K562 (cell line): ENCODE data around the gene UBE2H. TPM values are rescaled to one million over a fixed set of nuclear protein-coding genes. Genes with fewer than 3 reads are reported as not detected.

Source experiments
- ARID1B ChIP-seq: fragments of 450-650 bp; IDR thresholded peaks from 2 replicates; pipeline ENCODE4 v1.6.1; 2016; ENCODE audit warnings: antibody characterized with exemption, mild to moderate bottlenecking, inconsistent platforms
- BACH1 ChIP-seq: fragments of 200-800 bp; sonication (Bioruptor generic); IDR thresholded peaks from 2 replicates; pipeline ENCODE4 v1.6.1; 2016; ENCODE audit warnings: missing genetic modification characterization, missing compliant biosample characterization
- HDAC2 ChIP-seq: fragments of 450-650 bp; IDR thresholded peaks from 2 replicates; pipeline ENCODE4 v1.6.1; 2016; ENCODE audit warnings: mild to moderate bottlenecking
- KDM5B ChIP-seq: fragments of 200-600 bp; sonication (generic); IDR thresholded peaks from 2 replicates; pipeline ENCODE4 v1.6.1; 2012; ENCODE audit warnings: low read depth, mild to moderate bottlenecking, moderate library complexity, low read length, control low read depth, inconsistent platforms; ENCODE audit not compliant: insufficient replicate concordance
- NEUROD1 ChIP-seq: fragments of 150-350 bp; IDR thresholded peaks from 2 replicates; pipeline ENCODE4 v1.6.1; 2014; ENCODE audit warnings: borderline replicate concordance, low read length, low read depth; ENCODE audit not compliant: partially characterized antibody
- PHF8 ChIP-seq: fragments of 200-600 bp; sonication (generic); IDR thresholded peaks from 2 replicates; pipeline ENCODE4 v1.6.1; 2012; ENCODE audit warnings: mixed run types, mild to moderate bottlenecking, inconsistent platforms, low read length, moderate library complexity, borderline replicate concordance
- RAD51 ChIP-seq: fragments of 450-650 bp; IDR thresholded peaks from 2 replicates; pipeline ENCODE4 v1.7.1; 2016; ENCODE audit warnings: low read depth, mild to moderate bottlenecking, borderline replicate concordance
- SMARCA4 ChIP-seq: fragments of 450-650 bp; IDR thresholded peaks from 2 replicates; pipeline ENCODE4 v1.6.1; 2016
- TAL1 ChIP-seq: fragments of 450-650 bp; IDR thresholded peaks from 2 replicates; pipeline ENCODE4 v1.6.1; 2016; ENCODE audit warnings: mild to moderate bottlenecking
- TBL1XR1 ChIP-seq, 2 experiments: IDR thresholded peaks; 2 replicates each; pipeline ENCODE4 v1.6.1; 2012; ENCODE audit warnings: improper control_type of control experiment in 2 of 2, low read length in 2 of 2, mild to moderate bottlenecking in 1 of 2
- TOE1 ChIP-seq, 2 experiments: fragments of 450-650 bp in 1 of 2; sonication (generic) in 1 of 2; formaldehyde crosslinking in 1 of 2; IDR thresholded peaks; 2 replicates each; pipeline versions ENCODE4 v1.7.1 to v1.8.0; 2016 to 2022; ENCODE audit warnings: borderline replicate concordance in 2 of 2, mild to moderate bottlenecking in 2 of 2, antibody characterized with exemption in 1 of 2, inconsistent platforms in 1 of 2, low read depth in 1 of 2, missing genetic modification reagents in 1 of 2, moderate library complexity in 1 of 2
- XRCC4 ChIP-seq: IDR thresholded peaks from one replicate; pipeline ENCODE4 v1.6.1; 2011; ENCODE audit not compliant: insufficient read depth, insufficient read length; ENCODE audit errors: extremely low read depth
- YY1 ChIP-seq, 3 experiments: IDR thresholded peaks; 2 replicates each; pipeline ENCODE4 v1.6.1; 2011; ENCODE audit warnings: low read length in 2 of 3, mild to moderate bottlenecking in 2 of 3, moderate library complexity in 2 of 3, borderline replicate concordance in 1 of 3, control low read depth in 1 of 3, low read depth in 1 of 3; ENCODE audit not compliant: insufficient read depth in 3 of 3, insufficient replicate concordance in 2 of 3, control insufficient read depth in 1 of 3, insufficient read length in 1 of 3; ENCODE audit errors: extremely low read depth in 1 of 3
- ZC3H11A ChIP-seq: IDR thresholded peaks from 2 replicates; pipeline ENCODE4 v1.6.1; 2012; ENCODE audit warnings: low read depth, low read length, improper control_type of control experiment
- ZNF766 ChIP-seq: fragments of 200-800 bp; sonication (Bioruptor generic); conservative IDR thresholded peaks from 2 replicates; pipeline ENCODE4 v1.6.1; 2016; ENCODE audit warnings: missing genetic modification characterization, missing compliant biosample characterization
- polyA plus RNA-seq, 8 experiments: library from polyadenylated mRNA; depleted of rRNA in 4 of 8; stranded (reverse) in 5 of 8; unstranded in 3 of 8; fragments of >200 nt; fragmentation: Nextera tagmentation in 2 of 8; fragmentation: Illumina TruSeq in 1 of 8; extraction: Ambion mirVana in 2 of 8; extraction: Trizol in 1 of 8; gene quantifications; 2 replicates each; pipeline versions ENCODE4 v1.2.1 to v1.2.3, GENCODE V29; 2011 to 2014; ENCODE audit warnings: inconsistent platforms in 1 of 8, missing spikeins in 1 of 8
- total RNA-seq, 7 experiments: library from RNA; depleted of rRNA in 6 of 7; stranded (reverse); fragments of >200 nt in 6 of 7; fragmentation: Illumina TruSeq in 2 of 7; extraction: Trizol in 2 of 7; gene quantifications; 2 replicates each; pipeline versions ENCODE4 v1.2.1 to v1.2.3, GENCODE V29; 2011 to 2021; ENCODE audit warnings: low replicate concordance in 1 of 7
- TF ChIP-seq, protein P1 (sequence below), 2 experiments: fragments of 450-650 bp; IDR thresholded peaks; 2 replicates each; pipeline ENCODE4 v1.6.1; 2018; ENCODE audit warnings: mild to moderate bottlenecking in 2 of 2, low read depth in 1 of 2; ENCODE audit not compliant: partially characterized antibody in 2 of 2
- TF ChIP-seq, protein P2 (sequence below): fragments of 250-450 bp; sonication (Bioruptor Pico); IDR thresholded peaks from 2 replicates; pipeline ENCODE4 v1.5.0; 2021; ENCODE audit warnings: mild to moderate bottlenecking, moderate library complexity

The UBE2H gene
- total and polyA plus RNA-seq, 9 of the 15 experiments (the other 6 are each of a cell fraction or from before 2014, with no cell fraction given), result 6.3 to 33.0 (median 13.3) TPM

DNA sequence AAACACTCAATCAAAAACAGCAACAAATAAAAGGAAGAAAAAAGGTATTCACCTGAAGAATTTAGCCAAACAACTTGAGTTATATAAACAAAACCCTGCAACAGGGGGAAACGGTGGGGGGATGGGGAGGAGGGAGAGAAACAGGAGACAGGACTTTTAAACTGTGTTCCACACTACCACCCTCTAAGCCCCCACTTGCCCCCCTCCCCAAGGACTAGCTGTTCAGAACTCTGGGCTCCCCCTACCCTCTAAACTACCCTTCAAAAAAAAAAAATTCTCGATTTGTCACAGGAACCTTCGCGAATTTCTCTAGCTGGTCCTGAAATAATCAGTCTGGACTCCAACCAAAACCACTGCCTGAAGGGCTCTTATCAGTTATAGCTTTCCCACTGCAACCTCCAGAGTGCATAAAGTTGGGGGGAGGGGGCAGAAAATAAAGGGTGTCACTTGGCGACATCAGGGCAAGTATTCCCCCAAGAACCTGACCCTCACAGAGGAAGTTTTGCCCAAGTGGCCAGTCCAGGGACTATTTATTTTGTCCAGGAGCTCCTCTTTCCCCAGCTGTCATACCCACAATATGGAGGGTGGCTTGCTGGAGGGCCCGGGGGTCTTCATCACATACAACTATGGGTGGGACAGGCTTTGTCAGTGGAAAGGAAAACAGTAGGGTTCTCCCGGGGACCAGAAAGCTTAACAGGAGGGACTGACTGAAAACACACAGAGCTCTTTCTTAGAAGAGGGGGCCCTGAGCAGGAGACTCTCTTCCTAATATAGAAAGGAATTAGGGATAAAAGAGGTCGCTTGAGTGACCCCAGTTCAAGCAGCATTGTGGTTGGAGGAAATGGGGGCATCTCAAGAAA is 1.3 kb downstream of the UBE2H start (continued):
- TF ChIP-seq, protein P1, sequence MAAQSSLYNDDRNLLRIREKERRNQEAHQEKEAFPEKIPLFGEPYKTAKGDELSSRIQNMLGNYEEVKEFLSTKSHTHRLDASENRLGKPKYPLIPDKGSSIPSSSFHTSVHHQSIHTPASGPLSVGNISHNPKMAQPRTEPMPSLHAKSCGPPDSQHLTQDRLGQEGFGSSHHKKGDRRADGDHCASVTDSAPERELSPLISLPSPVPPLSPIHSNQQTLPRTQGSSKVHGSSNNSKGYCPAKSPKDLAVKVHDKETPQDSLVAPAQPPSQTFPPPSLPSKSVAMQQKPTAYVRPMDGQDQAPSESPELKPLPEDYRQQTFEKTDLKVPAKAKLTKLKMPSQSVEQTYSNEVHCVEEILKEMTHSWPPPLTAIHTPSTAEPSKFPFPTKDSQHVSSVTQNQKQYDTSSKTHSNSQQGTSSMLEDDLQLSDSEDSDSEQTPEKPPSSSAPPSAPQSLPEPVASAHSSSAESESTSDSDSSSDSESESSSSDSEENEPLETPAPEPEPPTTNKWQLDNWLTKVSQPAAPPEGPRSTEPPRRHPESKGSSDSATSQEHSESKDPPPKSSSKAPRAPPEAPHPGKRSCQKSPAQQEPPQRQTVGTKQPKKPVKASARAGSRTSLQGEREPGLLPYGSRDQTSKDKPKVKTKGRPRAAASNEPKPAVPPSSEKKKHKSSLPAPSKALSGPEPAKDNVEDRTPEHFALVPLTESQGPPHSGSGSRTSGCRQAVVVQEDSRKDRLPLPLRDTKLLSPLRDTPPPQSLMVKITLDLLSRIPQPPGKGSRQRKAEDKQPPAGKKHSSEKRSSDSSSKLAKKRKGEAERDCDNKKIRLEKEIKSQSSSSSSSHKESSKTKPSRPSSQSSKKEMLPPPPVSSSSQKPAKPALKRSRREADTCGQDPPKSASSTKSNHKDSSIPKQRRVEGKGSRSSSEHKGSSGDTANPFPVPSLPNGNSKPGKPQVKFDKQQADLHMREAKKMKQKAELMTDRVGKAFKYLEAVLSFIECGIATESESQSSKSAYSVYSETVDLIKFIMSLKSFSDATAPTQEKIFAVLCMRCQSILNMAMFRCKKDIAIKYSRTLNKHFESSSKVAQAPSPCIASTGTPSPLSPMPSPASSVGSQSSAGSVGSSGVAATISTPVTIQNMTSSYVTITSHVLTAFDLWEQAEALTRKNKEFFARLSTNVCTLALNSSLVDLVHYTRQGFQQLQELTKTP (IDR thresholded peaks at IDR 0.05; ENCODE audit: low read depth in 1 of 2, partially characterized antibody in 2 of 2), result peak in 1 of 2 experiments; percentile 16
- peak in 1 of 2 experiments; percentile 42; a peak in 2 of 4 replicates for TF ChIP-seq TBL1XR1 (IDR thresholded peaks at IDR 0.05; ENCODE audit: low read length in 2 of 2)
- TF ChIP-seq NEUROD1, result peak; percentile 19
- TF ChIP-seq TOE1 (IDR thresholded peaks at IDR 0.05; ENCODE audit: borderline replicate concordance), result 0 out of 2 replicates have a peak, but pooled peaks have one; percentile 39
- TF ChIP-seq TOE1 (CRISPR knock-in tag; IDR thresholded peaks at IDR 0.05; ENCODE audit: borderline replicate concordance, low read depth), result no peak
- peak; percentile 27; the same call in 1 of the 2 replicates for TF ChIP-seq BACH1 (tag)
- TF ChIP-seq KDM5B, result peak; percentile 40
- TF ChIP-seq TAL1, result 0 out of 2 replicates have a peak, but pooled peaks have one; percentile 10
- 0 out of 2 replicates have a peak, but pooled peaks have one; percentile 46 for TF ChIP-seq ZNF766
- TF ChIP-seq SMARCA4, result 0 out of 2 replicates have a peak, but pooled peaks have one; percentile 37
- TF ChIP-seq ZC3H11A, result 0 out of 2 replicates have a peak, but pooled peaks have one; percentile 24
- TF ChIP-seq, protein P2, sequence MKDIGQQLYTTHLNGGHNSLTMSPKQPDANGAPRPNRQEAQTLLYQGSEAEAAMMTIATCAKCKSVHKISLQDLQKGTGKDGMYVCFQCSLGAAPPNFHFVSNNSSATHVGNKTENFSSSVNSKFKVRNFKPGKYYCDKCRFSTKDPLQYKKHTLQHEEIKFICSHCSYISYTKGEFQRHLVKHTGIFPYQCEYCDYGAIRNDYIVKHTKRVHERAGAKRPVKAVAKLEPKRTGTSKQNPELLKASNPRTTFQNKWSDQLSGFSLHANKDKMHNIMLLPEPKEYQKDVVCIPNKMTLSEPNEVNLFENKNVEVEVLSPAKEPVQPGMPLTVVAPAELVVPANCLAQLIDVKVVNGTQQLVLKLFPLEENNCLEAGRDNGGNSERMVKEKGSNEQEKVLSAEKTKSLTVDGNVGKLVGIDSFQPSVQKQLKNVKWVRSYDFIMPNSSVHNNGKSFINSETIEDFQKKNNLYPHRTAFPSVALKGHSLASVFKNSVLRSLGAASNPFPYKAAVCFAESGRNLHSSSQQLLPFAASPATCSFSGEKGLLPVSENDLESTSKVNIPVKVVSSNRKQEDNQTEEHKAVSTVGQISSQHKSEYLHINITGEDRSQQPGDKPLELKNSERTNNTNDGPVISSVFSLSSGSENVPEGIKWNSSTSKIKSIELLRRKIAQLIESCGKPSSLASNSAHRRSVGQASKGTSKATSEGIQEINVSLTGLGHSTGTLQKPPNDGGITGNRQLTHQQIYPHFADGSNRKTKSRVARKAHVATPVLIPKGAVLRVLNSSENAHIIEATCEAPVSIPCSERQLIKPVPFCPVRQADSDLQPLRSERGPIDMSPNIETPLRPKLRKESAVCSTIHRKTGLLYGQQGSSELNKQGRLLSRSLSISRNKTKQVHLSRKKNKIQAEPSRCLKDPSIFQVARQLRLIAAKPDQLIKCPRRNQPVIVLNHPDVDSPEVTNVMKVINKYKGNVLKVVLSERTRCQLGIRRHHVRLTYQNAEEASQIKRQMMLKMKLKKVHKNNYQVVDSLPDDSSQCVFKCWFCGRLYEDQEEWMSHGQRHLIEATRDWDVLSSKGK, result no peak
- no peak for TF ChIP-seq PHF8
- no peak for TF ChIP-seq XRCC4
- TF ChIP-seq HDAC2, result 0 out of 2 replicates have a peak, but pooled peaks have one; percentile 38
- 0 out of 2 replicates have a peak, but pooled peaks have one; percentile 8 for TF ChIP-seq RAD51
- peak in 1 of 3 experiments; percentile 14 for TF ChIP-seq YY1 (IDR thresholded peaks at IDR 0.05; ENCODE audit: borderline replicate concordance in 1 of 3, control insufficient read depth in 1 of 3, extremely low read depth in 1 of 3, insufficient read depth in 3 of 3, insufficient read length in 1 of 3, insufficient replicate concordance in 2 of 3, low read depth in 1 of 3, low read length in 2 of 3)
- peak; percentile 62 for TF ChIP-seq ARID1B
